SK-N-SH (cell line): Measurements from ENCODE around the gene UCHL3. TPM values are rescaled to one million over a fixed set of nuclear protein-coding genes. Genes with fewer than 3 reads are reported as not detected.

Experiments
- CTCF ChIA-PET: fragments of 300-600, 350-600 bp; formaldehyde crosslinking; extraction: SDS; loops from one replicate; lab custom pipeline; 2021; lab: Yijun Ruan, JAX
- POLR2A ChIA-PET: fragments of 350-600 bp; sonication (Branson Sonifier 250); formaldehyde crosslinking; extraction: SDS; loops from one replicate; lab custom pipeline; 2020; ENCODE audit warnings: antibody characterized with exemption, inconsistent platforms; lab: Yijun Ruan, JAX
- DNase-seq: peaks from one replicate; pipeline ENCODE4 v3.0.0; 2012
- H2AFZ ChIP-seq: fragments of 200-600 bp; sonication (generic); 2 replicates; pipeline ENCODE4 v1.8.1; 2016; ENCODE audit warnings: antibody characterized with exemption, mild to moderate bottlenecking, low read depth
- H3F3A ChIP-seq: fragments of 200-600 bp; sonication (generic); replicated peaks from 2 replicates; pipeline ENCODE3; 2016; ENCODE audit warnings: antibody characterized with exemption, mild to moderate bottlenecking; ENCODE audit not compliant: insufficient read depth
- H3K27ac ChIP-seq, 2 experiments: fragments of 200-500 bp in 1 of 2; fragments of 200-600 bp in 1 of 2; sonication (Bioruptor generic) in 1 of 2; sonication (generic), shearing (Covaris generic) in 1 of 2; 2 replicates each; pipeline versions ENCODE4 v1.5.1 to v1.6.1; 2014 to 2016; ENCODE audit warnings: low read depth in 2 of 2, inconsistent platforms in 1 of 2, low read length in 1 of 2, mild to moderate bottlenecking in 1 of 2, mixed read lengths in 1 of 2
- H3K27me3 ChIP-seq: fragments of 200-600 bp; sonication (generic), shearing (Covaris generic); 2 replicates; pipeline ENCODE4 v1.6.1; 2016; ENCODE audit warnings: mixed run types; ENCODE audit not compliant: insufficient read depth
- H3K36me3 ChIP-seq, 2 experiments: fragments of 200-500 bp in 1 of 2; fragments of 200-600 bp in 1 of 2; sonication (Bioruptor generic) in 1 of 2; sonication (generic) in 1 of 2; replicated peaks in 1 of 2; 2 replicates each; pipeline versions ENCODE3 to v1.5.1; 2014 to 2016; ENCODE audit warnings: low read length in 1 of 2, mild to moderate bottlenecking in 1 of 2; ENCODE audit not compliant: insufficient read depth in 2 of 2, control insufficient read depth in 1 of 2
- H3K4me1 ChIP-seq, 2 experiments: fragments of 200-500 bp in 1 of 2; fragments of 200-600 bp in 1 of 2; sonication (Bioruptor generic) in 1 of 2; sonication (generic), shearing (Covaris generic) in 1 of 2; 2 replicates each; pipeline versions ENCODE4 v1.5.1 to v1.6.1; 2014 to 2016; ENCODE audit warnings: low read depth in 1 of 2, low read length in 1 of 2, mixed run types in 1 of 2; ENCODE audit not compliant: insufficient read depth in 2 of 2, control insufficient read depth in 1 of 2
- H3K4me2 ChIP-seq: fragments of 200-600 bp; sonication (generic), shearing (Covaris generic); 2 replicates; pipeline ENCODE4 v1.6.1; 2017; ENCODE audit warnings: mixed run types
- H3K4me3 ChIP-seq, 2 experiments: fragments of 200-500 bp in 1 of 2; fragments of 200-600 bp in 1 of 2; sonication (Bioruptor generic) in 1 of 2; sonication (generic), shearing (Covaris generic) in 1 of 2; 2 replicates each; pipeline versions ENCODE4 v1.5.1 to v1.8.1; 2014 to 2016; ENCODE audit warnings: low read depth in 2 of 2, inconsistent platforms in 1 of 2, low read length in 1 of 2, mild to moderate bottlenecking in 1 of 2, mixed read lengths in 1 of 2, moderate library complexity in 1 of 2
- H3K79me2 ChIP-seq: fragments of 200-600 bp; sonication (generic); 2 replicates; pipeline ENCODE4 v1.8.1; 2017; ENCODE audit warnings: mild to moderate bottlenecking; ENCODE audit not compliant: insufficient read depth
- H3K9ac ChIP-seq: fragments of 200-600 bp; sonication (generic); 2 replicates; pipeline ENCODE4 v1.6.1; 2017; ENCODE audit warnings: mixed run types
- H3K9me2 ChIP-seq: fragments of 200-600 bp; sonication (generic); 2 replicates; pipeline ENCODE4 v1.6.1; 2017; ENCODE audit warnings: mixed run types
- H3K9me3 ChIP-seq: fragments of 200-600 bp; sonication (generic); 2 replicates; pipeline ENCODE4 v1.6.1; 2017; ENCODE audit warnings: mixed run types, mild to moderate bottlenecking, moderate library complexity
- H4K20me1 ChIP-seq: fragments of 200-600 bp; sonication (generic); 2 replicates; pipeline ENCODE4 v1.6.1; 2017; ENCODE audit warnings: mild to moderate bottlenecking, mixed run types; ENCODE audit not compliant: insufficient read depth
- ELF1 ChIP-seq: IDR thresholded peaks from 2 replicates; pipeline ENCODE4 v1.4.0; 2012
- EZH2phosphoT487 ChIP-seq: fragments of 200-600 bp; sonication (generic); IDR thresholded peaks from 2 replicates; pipeline ENCODE4 v1.6.1; 2017; ENCODE audit warnings: low read depth, mixed run types, mild to moderate bottlenecking, antibody characterized with exemption, moderate library complexity, borderline replicate concordance
- FOSL2 ChIP-seq: IDR thresholded peaks from 2 replicates; pipeline ENCODE4 v1.4.0; 2012; ENCODE audit warnings: low read depth, mild to moderate bottlenecking, moderate library complexity, borderline replicate concordance
- FOXJ3 ChIP-seq: sonication (generic); formaldehyde crosslinking; IDR thresholded peaks from 2 replicates; pipeline ENCODE4 v1.5.1; 2020; ENCODE audit warnings: mild to moderate bottlenecking, missing genetic modification reagents
- GABPA ChIP-seq: IDR thresholded peaks from 2 replicates; pipeline ENCODE4 v1.4.0; 2012; ENCODE audit warnings: low read depth, mild to moderate bottlenecking
- GATA2 ChIP-seq: sonication (generic); formaldehyde crosslinking; IDR thresholded peaks from 2 replicates; pipeline ENCODE4 v1.5.0; 2020; ENCODE audit warnings: mild to moderate bottlenecking, missing genetic modification reagents
- JUND ChIP-seq: IDR thresholded peaks from 2 replicates; pipeline ENCODE4 v1.4.0; 2012
- MXI1 ChIP-seq: IDR thresholded peaks from 2 replicates; pipeline ENCODE4 v1.6.1; 2012; ENCODE audit warnings: mild to moderate bottlenecking, low read depth, low read length, improper control_type of control experiment
- NRF1 ChIP-seq: IDR thresholded peaks from 2 replicates; pipeline ENCODE4 v1.6.1; 2012; ENCODE audit warnings: low read depth, mild to moderate bottlenecking, low read length
- RXRA ChIP-seq: IDR thresholded peaks from 2 replicates; pipeline ENCODE4 v1.4.0; 2012; ENCODE audit warnings: low read depth, mild to moderate bottlenecking, borderline replicate concordance
- TCF12 ChIP-seq: IDR thresholded peaks from 2 replicates; pipeline ENCODE4 v1.4.0; 2012
- YY1 ChIP-seq: IDR thresholded peaks from 2 replicates; pipeline ENCODE4 v1.4.0; 2012; ENCODE audit warnings: low read depth, mild to moderate bottlenecking
- WGBS: methylation state at CpG from one replicate; pipeline ENCODE4 v1.1.6; 2017; ENCODE audit warnings: low lambda C conversion rate; 5-methylcytosine and 5-hydroxymethylcytosine counted together
- polyA plus RNA-seq, 3 experiments: library from polyadenylated mRNA; depleted of rRNA; stranded (reverse); fragments of >200 nt; gene quantifications; 2 replicates each; pipeline ENCODE4 v1.2.3, GENCODE V29; 2012
- TF ChIP-seq, protein P1 (sequence below): IDR thresholded peaks from 2 replicates; pipeline ENCODE4 v1.6.1; 2012; ENCODE audit warnings: mild to moderate bottlenecking, low read depth, low read length, moderate library complexity
- TF ChIP-seq, protein P2 (sequence below): IDR thresholded peaks from 2 replicates; pipeline ENCODE4 v1.4.0; 2012; ENCODE audit warnings: low read depth, borderline replicate concordance
- TF ChIP-seq, protein P3 (sequence below): fragments of 150-350 bp; IDR thresholded peaks from 2 replicates; pipeline ENCODE4 v1.6.1; 2016; ENCODE audit warnings: mild to moderate bottlenecking, low read depth, low read length
- TF ChIP-seq, protein P4 (sequence below): IDR thresholded peaks from 2 replicates; pipeline ENCODE4; 2012

The UCHL3 gene
- polyA plus RNA-seq, 1 of the 3 experiments (the other 2 are of a cell fraction) = 28.8 TPM

DNA sequence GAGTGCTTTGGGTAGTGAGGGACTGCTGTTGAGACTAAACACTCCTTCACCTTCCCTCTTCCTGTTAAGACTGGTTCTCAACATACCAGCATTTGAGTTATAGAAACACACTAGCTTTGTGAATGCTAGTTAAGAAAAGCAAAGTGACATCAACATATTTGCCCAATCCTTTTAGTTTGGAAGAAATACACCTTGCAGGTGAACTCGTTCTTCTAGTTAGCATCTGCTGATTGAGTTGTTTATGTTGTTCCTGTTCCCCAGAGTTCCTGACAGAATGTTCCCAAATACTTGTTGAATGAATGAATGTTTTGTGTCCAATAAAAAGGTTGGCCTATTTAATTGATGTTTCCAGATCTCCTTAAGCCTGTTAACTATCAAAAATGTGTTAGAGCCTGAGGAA lies 93.6 kb downstream of the UCHL3 start:
- ChIA-PET POLR2A (no interaction called here), CTCF (interaction anchor here (1.0 kb wide), 1 partner anchor 32 kb away, joined by 3 read pairs; no protein-coding TSS in a partner anchor)
- Histone ChIP-seq H3F3A (peaks cover 37% of the 10 kb centered on the region), H4K20me1 (peaks cover 96% of the 10 kb centered on the region), H3K4me1 (peaks cover 0 to 30% of the 10 kb centered on the region in 2 experiments; a peak in 2 of 4 replicates), H3K4me3 (peak overlapping the region in 1 of 2 experiments; percentile 18; a peak in 1 of 4 replicates), H3K9me2 (no peaks in the 10 kb centered on the region), H3K27ac (peak overlapping the region; percentile 16 to 82), H3K79me2 (peaks cover 100% of the 10 kb centered on the region), H2AFZ (no peak overlapping the region), H3K36me3 (peaks cover 19 to 70% of the 10 kb centered on the region in 2 experiments), H3K4me2 (peak overlapping the region; percentile 16), H3K27me3 (no peaks in the 10 kb centered on the region), H3K9ac (no peak overlapping the region), H3K9me3 (no peaks in the 10 kb centered on the region)
- no peak for DNase-seq
- WGBS = 95% methylated on average over 1 of the region's 1 CpG
- TF ChIP-seq YY1 (no peak), FOXJ3 (CRISPR knock-in tag) (no peak), EZH2phosphoT487 (no peak)
- TF ChIP-seq, protein P1, sequence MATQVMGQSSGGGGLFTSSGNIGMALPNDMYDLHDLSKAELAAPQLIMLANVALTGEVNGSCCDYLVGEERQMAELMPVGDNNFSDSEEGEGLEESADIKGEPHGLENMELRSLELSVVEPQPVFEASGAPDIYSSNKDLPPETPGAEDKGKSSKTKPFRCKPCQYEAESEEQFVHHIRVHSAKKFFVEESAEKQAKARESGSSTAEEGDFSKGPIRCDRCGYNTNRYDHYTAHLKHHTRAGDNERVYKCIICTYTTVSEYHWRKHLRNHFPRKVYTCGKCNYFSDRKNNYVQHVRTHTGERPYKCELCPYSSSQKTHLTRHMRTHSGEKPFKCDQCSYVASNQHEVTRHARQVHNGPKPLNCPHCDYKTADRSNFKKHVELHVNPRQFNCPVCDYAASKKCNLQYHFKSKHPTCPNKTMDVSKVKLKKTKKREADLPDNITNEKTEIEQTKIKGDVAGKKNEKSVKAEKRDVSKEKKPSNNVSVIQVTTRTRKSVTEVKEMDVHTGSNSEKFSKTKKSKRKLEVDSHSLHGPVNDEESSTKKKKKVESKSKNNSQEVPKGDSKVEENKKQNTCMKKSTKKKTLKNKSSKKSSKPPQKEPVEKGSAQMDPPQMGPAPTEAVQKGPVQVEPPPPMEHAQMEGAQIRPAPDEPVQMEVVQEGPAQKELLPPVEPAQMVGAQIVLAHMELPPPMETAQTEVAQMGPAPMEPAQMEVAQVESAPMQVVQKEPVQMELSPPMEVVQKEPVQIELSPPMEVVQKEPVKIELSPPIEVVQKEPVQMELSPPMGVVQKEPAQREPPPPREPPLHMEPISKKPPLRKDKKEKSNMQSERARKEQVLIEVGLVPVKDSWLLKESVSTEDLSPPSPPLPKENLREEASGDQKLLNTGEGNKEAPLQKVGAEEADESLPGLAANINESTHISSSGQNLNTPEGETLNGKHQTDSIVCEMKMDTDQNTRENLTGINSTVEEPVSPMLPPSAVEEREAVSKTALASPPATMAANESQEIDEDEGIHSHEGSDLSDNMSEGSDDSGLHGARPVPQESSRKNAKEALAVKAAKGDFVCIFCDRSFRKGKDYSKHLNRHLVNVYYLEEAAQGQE = no peak

DNA sequence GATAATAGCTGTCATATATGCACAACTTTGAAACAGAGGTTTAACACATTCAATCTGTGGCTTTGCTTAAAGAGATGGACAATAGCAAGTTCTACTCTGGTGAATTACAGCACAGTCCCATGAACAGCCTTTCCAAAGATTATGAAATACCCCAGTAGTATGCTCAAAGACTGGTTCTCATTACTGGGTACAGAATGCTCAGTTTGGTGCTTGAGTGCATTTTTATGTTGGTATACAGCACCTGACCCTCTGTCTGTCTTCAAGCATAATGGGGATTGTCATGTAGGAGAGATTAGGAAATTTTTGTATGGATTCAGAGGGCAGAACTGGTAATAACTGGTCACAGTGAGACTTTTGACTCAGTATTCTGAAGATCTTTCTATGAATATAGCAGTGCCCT lies 94.1 kb downstream of the UCHL3 start:
- H3K4me3 ChIP-seq = peak overlapping the region in 1 of 2 experiments; percentile 18; a peak in 1 of 4 replicates
- CTCF ChIA-PET = interaction anchor here (0.6 to 1.0 kb wide), 2 partner anchors 29 to 31 kb away, joined by 3 read pairs; no protein-coding TSS in a partner anchor
- peaks cover 100% of the 10 kb centered on the region for H3K79me2 ChIP-seq
- peaks cover 34% of the 10 kb centered on the region for H3F3A ChIP-seq
- no peaks in the 10 kb centered on the region for H3K27me3 ChIP-seq
- no peak overlapping the region for H3K9ac ChIP-seq
- H3K9me3 ChIP-seq = no peaks in the 10 kb centered on the region
- no peak overlapping the region for H2AFZ ChIP-seq
- peak overlapping the region; percentile 16 to 82; a peak in 2 of 4 replicates for H3K27ac ChIP-seq
- H4K20me1 ChIP-seq = peaks cover 96% of the 10 kb centered on the region
- peaks cover 0 to 30% of the 10 kb centered on the region in 2 experiments; a peak in 2 of 4 replicates for H3K4me1 ChIP-seq
- POLR2A ChIA-PET = no interaction called here
- no peak for DNase-seq
- H3K9me2 ChIP-seq = no peaks in the 10 kb centered on the region
- peak overlapping the region; percentile 16 for H3K4me2 ChIP-seq
- peaks cover 23 to 70% of the 10 kb centered on the region in 2 experiments for H3K36me3 ChIP-seq
- TF ChIP-seq TCF12 (peak; percentile 64), RXRA (no peak), GABPA (no peak), MXI1 (no peak), GATA2 (CRISPR knock-in tag) (no peak), JUND (0 out of 2 replicates have a peak, but pooled peaks have one; percentile 3), EZH2phosphoT487 (no peak), FOSL2 (no peak), NRF1 (no peak), ELF1 (no peak)
- TF ChIP-seq, protein P2, sequence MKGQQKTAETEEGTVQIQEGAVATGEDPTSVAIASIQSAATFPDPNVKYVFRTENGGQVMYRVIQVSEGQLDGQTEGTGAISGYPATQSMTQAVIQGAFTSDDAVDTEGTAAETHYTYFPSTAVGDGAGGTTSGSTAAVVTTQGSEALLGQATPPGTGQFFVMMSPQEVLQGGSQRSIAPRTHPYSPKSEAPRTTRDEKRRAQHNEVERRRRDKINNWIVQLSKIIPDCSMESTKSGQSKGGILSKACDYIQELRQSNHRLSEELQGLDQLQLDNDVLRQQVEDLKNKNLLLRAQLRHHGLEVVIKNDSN = no peak
- TF ChIP-seq, protein P3, sequence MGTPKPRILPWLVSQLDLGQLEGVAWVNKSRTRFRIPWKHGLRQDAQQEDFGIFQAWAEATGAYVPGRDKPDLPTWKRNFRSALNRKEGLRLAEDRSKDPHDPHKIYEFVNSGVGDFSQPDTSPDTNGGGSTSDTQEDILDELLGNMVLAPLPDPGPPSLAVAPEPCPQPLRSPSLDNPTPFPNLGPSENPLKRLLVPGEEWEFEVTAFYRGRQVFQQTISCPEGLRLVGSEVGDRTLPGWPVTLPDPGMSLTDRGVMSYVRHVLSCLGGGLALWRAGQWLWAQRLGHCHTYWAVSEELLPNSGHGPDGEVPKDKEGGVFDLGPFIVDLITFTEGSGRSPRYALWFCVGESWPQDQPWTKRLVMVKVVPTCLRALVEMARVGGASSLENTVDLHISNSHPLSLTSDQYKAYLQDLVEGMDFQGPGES = no peak
- TF ChIP-seq, protein P1 = no peak
- TF ChIP-seq, protein P4, sequence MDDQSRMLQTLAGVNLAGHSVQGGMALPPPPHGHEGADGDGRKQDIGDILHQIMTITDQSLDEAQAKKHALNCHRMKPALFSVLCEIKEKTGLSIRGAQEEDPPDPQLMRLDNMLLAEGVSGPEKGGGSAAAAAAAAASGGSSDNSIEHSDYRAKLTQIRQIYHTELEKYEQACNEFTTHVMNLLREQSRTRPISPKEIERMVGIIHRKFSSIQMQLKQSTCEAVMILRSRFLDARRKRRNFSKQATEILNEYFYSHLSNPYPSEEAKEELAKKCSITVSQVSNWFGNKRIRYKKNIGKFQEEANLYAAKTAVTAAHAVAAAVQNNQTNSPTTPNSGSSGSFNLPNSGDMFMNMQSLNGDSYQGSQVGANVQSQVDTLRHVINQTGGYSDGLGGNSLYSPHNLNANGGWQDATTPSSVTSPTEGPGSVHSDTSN = peak; percentile 9; the same call in 1 of the 2 replicates
